ENCODE results near the gene HNRNPK.

DNA sequence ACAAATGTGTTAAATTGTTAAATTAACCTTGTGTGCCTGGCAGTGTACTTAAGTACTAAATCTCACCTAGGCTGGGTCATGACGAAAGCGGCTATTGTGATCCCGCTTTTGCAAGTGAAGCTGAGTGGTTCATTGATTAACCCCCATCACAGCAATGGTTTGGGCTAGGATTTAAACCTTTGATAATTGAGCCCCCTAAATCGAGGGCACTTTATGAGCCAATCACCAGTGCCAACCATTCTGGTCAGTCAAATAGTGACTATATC is 22.8 kb downstream of the HNRNPK start:
- TF ChIP-seq SIN3A (IDR thresholded peaks at IDR 0.05; ENCODE audit: borderline replicate concordance, low read depth, low read length), result no peak
- no peak for TF ChIP-seq RAD21 (IDR thresholded peaks at IDR 0.05; ENCODE audit: low read length)
- TF ChIP-seq, protein P1, sequence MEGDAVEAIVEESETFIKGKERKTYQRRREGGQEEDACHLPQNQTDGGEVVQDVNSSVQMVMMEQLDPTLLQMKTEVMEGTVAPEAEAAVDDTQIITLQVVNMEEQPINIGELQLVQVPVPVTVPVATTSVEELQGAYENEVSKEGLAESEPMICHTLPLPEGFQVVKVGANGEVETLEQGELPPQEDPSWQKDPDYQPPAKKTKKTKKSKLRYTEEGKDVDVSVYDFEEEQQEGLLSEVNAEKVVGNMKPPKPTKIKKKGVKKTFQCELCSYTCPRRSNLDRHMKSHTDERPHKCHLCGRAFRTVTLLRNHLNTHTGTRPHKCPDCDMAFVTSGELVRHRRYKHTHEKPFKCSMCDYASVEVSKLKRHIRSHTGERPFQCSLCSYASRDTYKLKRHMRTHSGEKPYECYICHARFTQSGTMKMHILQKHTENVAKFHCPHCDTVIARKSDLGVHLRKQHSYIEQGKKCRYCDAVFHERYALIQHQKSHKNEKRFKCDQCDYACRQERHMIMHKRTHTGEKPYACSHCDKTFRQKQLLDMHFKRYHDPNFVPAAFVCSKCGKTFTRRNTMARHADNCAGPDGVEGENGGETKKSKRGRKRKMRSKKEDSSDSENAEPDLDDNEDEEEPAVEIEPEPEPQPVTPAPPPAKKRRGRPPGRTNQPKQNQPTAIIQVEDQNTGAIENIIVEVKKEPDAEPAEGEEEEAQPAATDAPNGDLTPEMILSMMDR (IDR thresholded peaks at IDR 0.05), result no peak
- TF ChIP-seq, protein P2, sequence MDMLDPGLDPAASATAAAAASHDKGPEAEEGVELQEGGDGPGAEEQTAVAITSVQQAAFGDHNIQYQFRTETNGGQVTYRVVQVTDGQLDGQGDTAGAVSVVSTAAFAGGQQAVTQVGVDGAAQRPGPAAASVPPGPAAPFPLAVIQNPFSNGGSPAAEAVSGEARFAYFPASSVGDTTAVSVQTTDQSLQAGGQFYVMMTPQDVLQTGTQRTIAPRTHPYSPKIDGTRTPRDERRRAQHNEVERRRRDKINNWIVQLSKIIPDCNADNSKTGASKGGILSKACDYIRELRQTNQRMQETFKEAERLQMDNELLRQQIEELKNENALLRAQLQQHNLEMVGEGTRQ (IDR thresholded peaks at IDR 0.05; ENCODE audit: borderline replicate concordance, low read depth, low read length), result no peak

Data from SK-N-SH (cell line).